Measurements from ENCODE around the gene MRAS. TPM values are rescaled to one million over a fixed set of nuclear protein-coding genes. Genes with fewer than 3 reads are reported as not detected.

MRAS gene
- total and polyA plus RNA-seq, 2 of the 4 experiments (the other 2 are of a cell fraction): 59.3 to 60.6 TPM

DNA sequence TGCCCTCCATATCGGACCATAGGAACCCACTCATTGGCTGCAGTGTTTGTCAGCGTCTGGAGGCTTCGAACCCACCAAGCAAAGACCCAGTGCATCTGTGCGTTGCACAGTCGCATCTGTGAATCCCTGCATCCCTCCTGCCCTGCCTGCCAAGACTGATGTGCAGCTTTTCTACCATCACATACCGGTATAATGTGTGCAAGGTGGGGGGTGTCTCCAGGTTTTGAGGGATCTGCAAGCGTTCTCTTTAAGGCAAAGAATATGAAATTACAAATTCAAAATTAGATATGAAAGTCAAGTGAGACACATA is 18.4 kb upstream of the MRAS start:
- Histone ChIP-seq H3K14ac (replicated peaks; ENCODE audit: low read depth, low read length) (no peak overlapping the region), H2BK15ac (ENCODE audit: low read depth, low read length) (no peak overlapping the region)
- dilution Hi-C loops (cut with HindIII; ENCODE audit: low sequenced_read_pairs, unreplicated experiment): no loop called here

More for the DNA sequence above, 18.4 kb upstream of the MRAS start:
- no peaks in the 10 kb centered on the region for H3K79me1 ChIP-seq (ENCODE audit: low read depth in 1 of 2, low read length in 2 of 2)
- in situ Hi-C loops (cut with MboI; ENCODE audit: low sequenced_read_pairs) (loop anchor here (5.0 kb wide), 1 partner anchor 92 kb away; no protein-coding TSS in a partner anchor), intact Hi-C loops (cut with micrococcal nuclease) (loop anchor here (5.0 kb wide), 2 partner anchors 143 to 592 kb away; partner anchors contain the start of gene ARMC8)
- H3K18ac ChIP-seq (ENCODE audit: low read depth, low read length): no peak overlapping the region
- no peak overlapping the region for H4K8ac ChIP-seq (ENCODE audit: low read depth in 2 of 2, low read length in 2 of 2)
- no peak overlapping the region for H2BK5ac ChIP-seq (ENCODE audit: low read depth, low read length, poor library complexity, severe bottlenecking)
- no peak overlapping the region for H2BK120ac ChIP-seq (ENCODE audit: low read depth, low read length)
- no peaks in the 10 kb centered on the region for H3K9me1 ChIP-seq (ENCODE audit: insufficient read depth, low read length)
- H3K9ac ChIP-seq (ENCODE audit: low read depth, low read length): no peak overlapping the region
- no peak overlapping the region for H2AK5ac ChIP-seq (ENCODE audit: low read depth, low read length)
- H3K36me3 ChIP-seq (ENCODE audit: control insufficient read depth, insufficient read depth, low read length): no peaks in the 10 kb centered on the region
- no peaks in the 10 kb centered on the region for H3K4me1 ChIP-seq (ENCODE audit: control insufficient read depth, insufficient read depth, low read length)
- H2BK20ac ChIP-seq (ENCODE audit: low read depth, low read length): no peak overlapping the region
- no peak overlapping the region for H2AK9ac ChIP-seq (replicated peaks; ENCODE audit: low read depth, low read length, poor library complexity)
- no peak overlapping the region for H4K5ac ChIP-seq (ENCODE audit: low read depth, low read length)
- no peaks in the 10 kb centered on the region for H4K20me1 ChIP-seq (ENCODE audit: insufficient read depth, low read length)
- no peak overlapping the region for H3K23ac ChIP-seq (ENCODE audit: low read depth, low read length)
- H4K91ac ChIP-seq (ENCODE audit: insufficient read depth, low read depth, low read length): no peak overlapping the region
- H2AFZ ChIP-seq (replicated peaks; ENCODE audit: low read length, poor library complexity): peak overlapping the region; percentile 92
- ATAC-seq (ENCODE audit: low read depth) (no peak), DNase-seq (no peak)
- no TSS peak for BruUV-seq (replicated peaks)
- H3K4me3 ChIP-seq (ENCODE audit: insufficient read depth, low read depth, low read length): peak overlapping the region; percentile 62
- H3K9me3 ChIP-seq (ENCODE audit: control insufficient read depth, insufficient read depth, low read length): no peaks in the 10 kb centered on the region
- peak overlapping the region; percentile 85 for H3K4me2 ChIP-seq (ENCODE audit: low read depth, low read length)
- TF ChIP-seq MAFK (IDR thresholded peaks at IDR 0.05; ENCODE audit: low read depth, low read length) (no peak), RAD21 (IDR thresholded peaks at IDR 0.05; ENCODE audit: low read length) (no peak), BHLHE40 (IDR thresholded peaks at IDR 0.05; ENCODE audit: low read depth, low read length) (no peak), NFE2L2 (IDR thresholded peaks at IDR 0.05; ENCODE audit: low read depth, low read length) (no peak), SMC3 (IDR thresholded peaks at IDR 0.05; ENCODE audit: low read depth, low read length) (no peak), FOS (IDR thresholded peaks at IDR 0.05; ENCODE audit: low read depth, low read length) (no peak), POLR2A (IDR thresholded peaks at IDR 0.05; ENCODE audit: low read depth, low read length) (no peak)
- TF ChIP-seq, protein P1, sequence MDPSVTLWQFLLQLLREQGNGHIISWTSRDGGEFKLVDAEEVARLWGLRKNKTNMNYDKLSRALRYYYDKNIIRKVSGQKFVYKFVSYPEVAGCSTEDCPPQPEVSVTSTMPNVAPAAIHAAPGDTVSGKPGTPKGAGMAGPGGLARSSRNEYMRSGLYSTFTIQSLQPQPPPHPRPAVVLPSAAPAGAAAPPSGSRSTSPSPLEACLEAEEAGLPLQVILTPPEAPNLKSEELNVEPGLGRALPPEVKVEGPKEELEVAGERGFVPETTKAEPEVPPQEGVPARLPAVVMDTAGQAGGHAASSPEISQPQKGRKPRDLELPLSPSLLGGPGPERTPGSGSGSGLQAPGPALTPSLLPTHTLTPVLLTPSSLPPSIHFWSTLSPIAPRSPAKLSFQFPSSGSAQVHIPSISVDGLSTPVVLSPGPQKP (IDR thresholded peaks at IDR 0.05; ENCODE audit: borderline replicate concordance, low read depth, low read length): no peak
- TF ChIP-seq, protein P2, sequence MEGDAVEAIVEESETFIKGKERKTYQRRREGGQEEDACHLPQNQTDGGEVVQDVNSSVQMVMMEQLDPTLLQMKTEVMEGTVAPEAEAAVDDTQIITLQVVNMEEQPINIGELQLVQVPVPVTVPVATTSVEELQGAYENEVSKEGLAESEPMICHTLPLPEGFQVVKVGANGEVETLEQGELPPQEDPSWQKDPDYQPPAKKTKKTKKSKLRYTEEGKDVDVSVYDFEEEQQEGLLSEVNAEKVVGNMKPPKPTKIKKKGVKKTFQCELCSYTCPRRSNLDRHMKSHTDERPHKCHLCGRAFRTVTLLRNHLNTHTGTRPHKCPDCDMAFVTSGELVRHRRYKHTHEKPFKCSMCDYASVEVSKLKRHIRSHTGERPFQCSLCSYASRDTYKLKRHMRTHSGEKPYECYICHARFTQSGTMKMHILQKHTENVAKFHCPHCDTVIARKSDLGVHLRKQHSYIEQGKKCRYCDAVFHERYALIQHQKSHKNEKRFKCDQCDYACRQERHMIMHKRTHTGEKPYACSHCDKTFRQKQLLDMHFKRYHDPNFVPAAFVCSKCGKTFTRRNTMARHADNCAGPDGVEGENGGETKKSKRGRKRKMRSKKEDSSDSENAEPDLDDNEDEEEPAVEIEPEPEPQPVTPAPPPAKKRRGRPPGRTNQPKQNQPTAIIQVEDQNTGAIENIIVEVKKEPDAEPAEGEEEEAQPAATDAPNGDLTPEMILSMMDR (conservative IDR thresholded peaks at IDR 0.05; ENCODE audit: low read depth, low read length): no peak
- H3K27me3 ChIP-seq (ENCODE audit: control insufficient read depth, insufficient read depth, low read length): peaks cover 5% of the 10 kb centered on the region
- 0% methylated on average over 2 of the region's 7 CpGs; no CpG with 5 or more reads in 1 of the 2 experiments for WGBS, 2 experiments (ENCODE audit: extremely low coverage in 2 of 2, insufficient read length in 1 of 2)
- POLR2A ChIA-PET (ENCODE audit: unreplicated experiment): no interaction called here
- CTCF ChIA-PET: interaction anchor here (1.0 kb wide), 1 partner anchor 96 kb away, joined by 3 read pairs; no protein-coding TSS in a partner anchor
- no peak overlapping the region for H3K4ac ChIP-seq (ENCODE audit: low read depth, low read length)
- no peak overlapping the region for H3K27ac ChIP-seq (ENCODE audit: insufficient read depth, low read length)
- H3K56ac ChIP-seq (ENCODE audit: extremely low read depth, insufficient read depth, low read length): no peak overlapping the region
